Transverse colon (tissue), 4 donors: ENCODE measurements around the gene SENP2.

Experiments
- CTCF ChIP-seq, 5 experiments: fragments of 200-600 bp in 3 of 5; fragments of 450-650 bp in 2 of 5; sonication (generic) in 3 of 5; IDR thresholded peaks; 1 replicate in 2 of 5; 2 replicates in 3 of 5; pipeline ENCODE4 v1.5.1; 2016 to 2017; ENCODE audit warnings: antibody characterized with exemption in 5 of 5, inconsistent platforms in 3 of 5, mild to moderate bottlenecking in 2 of 5, moderate library complexity in 1 of 5
- EP300 ChIP-seq: sonication (generic); formaldehyde crosslinking; IDR thresholded peaks from one replicate; pipeline ENCODE4 v1.6.1; 2017; ENCODE audit warnings: antibody characterized with exemption, low read depth
- POLR2A ChIP-seq: fragments of 450-650 bp; IDR thresholded peaks from one replicate; pipeline ENCODE4 v1.6.1; 2016; ENCODE audit warnings: antibody characterized with exemption, mild to moderate bottlenecking, moderate library complexity
- POLR2AphosphoS5 ChIP-seq, 3 donors: sonication (generic); formaldehyde crosslinking; IDR thresholded peaks; one replicate each; pipeline ENCODE4 v1.6.1; 2016; ENCODE audit warnings: antibody characterized with exemption in 3 of 3

- no peak for TF ChIP-seq CTCF (IDR thresholded peaks at IDR 0.05)
- TF ChIP-seq POLR2AphosphoS5 (IDR thresholded peaks at IDR 0.05) = no peak
- TF ChIP-seq POLR2A = no peak
- no peak for TF ChIP-seq EP300
Measured at GRCh38 chr3:185648396-185648795, 62.3 kb downstream of the SENP2 start.
